HG03045 (cell line): ENCODE data around the gene KCNJ8.

Experiments
- ATAC-seq: cut with Tn5 transposase; IDR thresholded peaks from one replicate; pipeline ENCODE4 v1.9.1; 2021; ENCODE audit warnings: mild to moderate bottlenecking, moderate library complexity; ENCODE audit not compliant: unreplicated experiment

The KCNJ8 gene

GRCh38 chr12:21718944-21719650 is 55.4 kb downstream of the KCNJ8 start:
- ATAC-seq = no peak

- ATAC-seq = no peak
Measured at GRCh38 chr12:21718403-21718802, 56.1 kb downstream of the KCNJ8 start.

- ATAC-seq = no peak
Measured at GRCh38 chr12:21717767-21718166, 56.7 kb downstream of the KCNJ8 start.

- no peak for ATAC-seq
Measured at GRCh38 chr12:21715386-21715785, 59.1 kb downstream of the KCNJ8 start.
